PFSK-1 (cell line): ENCODE data around the gene RIOK3.

Experiments
- FOXP2 ChIP-seq: optimal IDR thresholded peaks from 2 replicates; pipeline ENCODE3; 2011; ENCODE audit warnings: borderline replicate concordance, control low read depth, inconsistent platforms; ENCODE audit not compliant: insufficient read depth; ENCODE audit errors: extremely low read length, extremely low read depth
- POLR2AphosphoS5 ChIP-seq: IDR thresholded peaks from 2 replicates; pipeline ENCODE4 v1.6.1; 2012; ENCODE audit warnings: low read depth, mild to moderate bottlenecking, control low read depth, low read length, moderate library complexity
- TAF1 ChIP-seq: IDR thresholded peaks from 2 replicates; pipeline ENCODE4 v1.6.1; 2012; ENCODE audit warnings: low read length, control low read depth, borderline replicate concordance; ENCODE audit not compliant: insufficient read depth
- TF ChIP-seq, protein P1 (sequence below), 2 experiments: IDR thresholded peaks; 2 replicates each; pipeline versions ENCODE4 v1.6.1 to v1.8.0; 2011 to 2012; ENCODE audit warnings: low read depth in 2 of 2, low read length in 2 of 2, control low read depth in 1 of 2, inconsistent platforms in 1 of 2, mild to moderate bottlenecking in 1 of 2, moderate library complexity in 1 of 2; ENCODE audit not compliant: insufficient read depth in 1 of 2

- TF ChIP-seq FOXP2: no peak
- no peak for TF ChIP-seq POLR2AphosphoS5
- no peak for TF ChIP-seq TAF1
- TF ChIP-seq, protein P1, sequence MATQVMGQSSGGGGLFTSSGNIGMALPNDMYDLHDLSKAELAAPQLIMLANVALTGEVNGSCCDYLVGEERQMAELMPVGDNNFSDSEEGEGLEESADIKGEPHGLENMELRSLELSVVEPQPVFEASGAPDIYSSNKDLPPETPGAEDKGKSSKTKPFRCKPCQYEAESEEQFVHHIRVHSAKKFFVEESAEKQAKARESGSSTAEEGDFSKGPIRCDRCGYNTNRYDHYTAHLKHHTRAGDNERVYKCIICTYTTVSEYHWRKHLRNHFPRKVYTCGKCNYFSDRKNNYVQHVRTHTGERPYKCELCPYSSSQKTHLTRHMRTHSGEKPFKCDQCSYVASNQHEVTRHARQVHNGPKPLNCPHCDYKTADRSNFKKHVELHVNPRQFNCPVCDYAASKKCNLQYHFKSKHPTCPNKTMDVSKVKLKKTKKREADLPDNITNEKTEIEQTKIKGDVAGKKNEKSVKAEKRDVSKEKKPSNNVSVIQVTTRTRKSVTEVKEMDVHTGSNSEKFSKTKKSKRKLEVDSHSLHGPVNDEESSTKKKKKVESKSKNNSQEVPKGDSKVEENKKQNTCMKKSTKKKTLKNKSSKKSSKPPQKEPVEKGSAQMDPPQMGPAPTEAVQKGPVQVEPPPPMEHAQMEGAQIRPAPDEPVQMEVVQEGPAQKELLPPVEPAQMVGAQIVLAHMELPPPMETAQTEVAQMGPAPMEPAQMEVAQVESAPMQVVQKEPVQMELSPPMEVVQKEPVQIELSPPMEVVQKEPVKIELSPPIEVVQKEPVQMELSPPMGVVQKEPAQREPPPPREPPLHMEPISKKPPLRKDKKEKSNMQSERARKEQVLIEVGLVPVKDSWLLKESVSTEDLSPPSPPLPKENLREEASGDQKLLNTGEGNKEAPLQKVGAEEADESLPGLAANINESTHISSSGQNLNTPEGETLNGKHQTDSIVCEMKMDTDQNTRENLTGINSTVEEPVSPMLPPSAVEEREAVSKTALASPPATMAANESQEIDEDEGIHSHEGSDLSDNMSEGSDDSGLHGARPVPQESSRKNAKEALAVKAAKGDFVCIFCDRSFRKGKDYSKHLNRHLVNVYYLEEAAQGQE (IDR thresholded peaks at IDR 0.05; ENCODE audit: insufficient read depth in 1 of 2, low read depth in 2 of 2, low read length in 2 of 2): no peak
Measured at GRCh38 chr18:23526501-23527063, 73.5 kb downstream of the RIOK3 start.
